ENCODE measurements around the gene MB21D2.

The MB21D2 gene

GRCh38 chr3:192833177-192833890, 84.3 kb downstream of the MB21D2 start:
- 81 to 86% methylated on average over 6 to 8 of the region's 9 CpGs for WGBS, 2 experiments (ENCODE audit: insufficient coverage in 2 of 2)
- Histone ChIP-seq H3K36me3 (ENCODE audit: control insufficient read depth, insufficient read depth, low read length) (no peaks in the 10 kb centered on the region), H3K4me1 (ENCODE audit: control insufficient read depth, insufficient read depth, low read length, poor library complexity, severe bottlenecking) (peaks cover 28% of the 10 kb centered on the region), H3K27ac (ENCODE audit: low read depth, low read length, severe bottlenecking) (peak overlapping the region; percentile 51), H3K9me3 (ENCODE audit: control insufficient read depth, low read length) (no peaks in the 10 kb centered on the region), H3K4me3 (ENCODE audit: extremely low read depth, insufficient read depth, low read length, poor library complexity, severe bottlenecking) (no peak overlapping the region)

GRCh38 chr3:192831801-192832347, 85.8 kb downstream of the MB21D2 start:
- WGBS, 2 experiments (ENCODE audit: insufficient coverage in 2 of 2), result 80% methylated on average over 1 of the region's 1 CpG; no CpG with 5 or more reads in 1 of the 2 experiments
- Histone ChIP-seq H3K27ac (ENCODE audit: low read depth, low read length, severe bottlenecking) (no peak overlapping the region), H3K9me3 (ENCODE audit: control insufficient read depth, low read length) (no peaks in the 10 kb centered on the region), H3K36me3 (ENCODE audit: control insufficient read depth, insufficient read depth, low read length) (no peaks in the 10 kb centered on the region), H3K4me1 (ENCODE audit: control insufficient read depth, insufficient read depth, low read length, poor library complexity, severe bottlenecking) (peaks cover 26% of the 10 kb centered on the region), H3K4me3 (ENCODE audit: extremely low read depth, insufficient read depth, low read length, poor library complexity, severe bottlenecking) (no peak overlapping the region)

GRCh38 chr3:192831111-192831644, 86.5 kb downstream of the MB21D2 start:
- H3K4me1 ChIP-seq (ENCODE audit: control insufficient read depth, insufficient read depth, low read length, poor library complexity, severe bottlenecking), result peaks cover 23% of the 10 kb centered on the region
- no peak overlapping the region for H3K27ac ChIP-seq (ENCODE audit: low read depth, low read length, severe bottlenecking)
- 91 to 95% methylated on average over 4 of the region's 6 CpGs for WGBS, 2 experiments (ENCODE audit: insufficient coverage in 2 of 2)
- no peak overlapping the region for H3K4me3 ChIP-seq (ENCODE audit: extremely low read depth, insufficient read depth, low read length, poor library complexity, severe bottlenecking)
- H3K9me3 ChIP-seq (ENCODE audit: control insufficient read depth, low read length), result no peaks in the 10 kb centered on the region
- H3K36me3 ChIP-seq (ENCODE audit: control insufficient read depth, insufficient read depth, low read length), result no peaks in the 10 kb centered on the region

- 82 to 87% methylated on average over 5 of the region's 7 CpGs for WGBS, 2 experiments (ENCODE audit: insufficient coverage in 2 of 2)
- Histone ChIP-seq H3K9me3 (ENCODE audit: control insufficient read depth, low read length) (no peaks in the 10 kb centered on the region), H3K4me3 (ENCODE audit: extremely low read depth, insufficient read depth, low read length, poor library complexity, severe bottlenecking) (no peak overlapping the region), H3K36me3 (ENCODE audit: control insufficient read depth, insufficient read depth, low read length) (no peaks in the 10 kb centered on the region), H3K27ac (ENCODE audit: low read depth, low read length, severe bottlenecking) (no peak overlapping the region), H3K4me1 (ENCODE audit: control insufficient read depth, insufficient read depth, low read length, poor library complexity, severe bottlenecking) (peaks cover 19% of the 10 kb centered on the region)
Observed at GRCh38 chr3:192830291-192831110, 87.2 kb downstream of the MB21D2 start.

GRCh38 chr3:192827863-192828594, 89.6 kb downstream of the MB21D2 start:
- no peak overlapping the region for H3K27ac ChIP-seq (ENCODE audit: low read depth, low read length, severe bottlenecking)

GRCh38 chr3:192827208-192827607, 90.4 kb downstream of the MB21D2 start:
- Histone ChIP-seq H3K4me1 (ENCODE audit: control insufficient read depth, insufficient read depth, low read length, poor library complexity, severe bottlenecking) (peaks cover 8% of the 10 kb centered on the region), H3K27ac (ENCODE audit: low read depth, low read length, severe bottlenecking) (no peak overlapping the region), H3K4me3 (ENCODE audit: extremely low read depth, insufficient read depth, low read length, poor library complexity, severe bottlenecking) (no peak overlapping the region), H3K9me3 (ENCODE audit: control insufficient read depth, low read length) (no peaks in the 10 kb centered on the region), H3K36me3 (ENCODE audit: control insufficient read depth, insufficient read depth, low read length) (no peaks in the 10 kb centered on the region)
- WGBS, 2 experiments (ENCODE audit: insufficient coverage in 2 of 2), result 40 to 80% methylated on average over 2 of the region's 4 CpGs

More at GRCh38 chr3:192827863-192828594, 89.6 kb downstream of the MB21D2 start:
- Histone ChIP-seq H3K4me3 (ENCODE audit: extremely low read depth, insufficient read depth, low read length, poor library complexity, severe bottlenecking) (no peak overlapping the region), H3K9me3 (ENCODE audit: control insufficient read depth, low read length) (no peaks in the 10 kb centered on the region), H3K4me1 (ENCODE audit: control insufficient read depth, insufficient read depth, low read length, poor library complexity, severe bottlenecking) (peaks cover 10% of the 10 kb centered on the region), H3K36me3 (ENCODE audit: control insufficient read depth, insufficient read depth, low read length) (no peaks in the 10 kb centered on the region)
- 90 to 92% methylated on average over 4 to 5 of the region's 7 CpGs for WGBS, 2 experiments (ENCODE audit: insufficient coverage in 2 of 2)

GRCh38 chr3:192826214-192827006, 91.2 kb downstream of the MB21D2 start:
- no peak overlapping the region for H3K27ac ChIP-seq (ENCODE audit: low read depth, low read length, severe bottlenecking)
- H3K36me3 ChIP-seq (ENCODE audit: control insufficient read depth, insufficient read depth, low read length), result no peaks in the 10 kb centered on the region
- H3K9me3 ChIP-seq (ENCODE audit: control insufficient read depth, low read length), result no peaks in the 10 kb centered on the region
- no peak overlapping the region for H3K4me3 ChIP-seq (ENCODE audit: extremely low read depth, insufficient read depth, low read length, poor library complexity, severe bottlenecking)
- WGBS, 2 experiments (ENCODE audit: insufficient coverage in 2 of 2), result 91 to 100% methylated on average over 2 to 3 of the region's 4 CpGs
- H3K4me1 ChIP-seq (ENCODE audit: control insufficient read depth, insufficient read depth, low read length, poor library complexity, severe bottlenecking), result peaks cover under 1% of the 10 kb centered on the region

GRCh38 chr3:192825657-192826200, 91.9 kb downstream of the MB21D2 start:
- no peaks in the 10 kb centered on the region for H3K36me3 ChIP-seq (ENCODE audit: control insufficient read depth, insufficient read depth, low read length)
- 93 to 100% methylated on average over 1 to 2 of the region's 2 CpGs for WGBS, 2 experiments (ENCODE audit: insufficient coverage in 2 of 2)
- no peaks in the 10 kb centered on the region for H3K4me1 ChIP-seq (ENCODE audit: control insufficient read depth, insufficient read depth, low read length, poor library complexity, severe bottlenecking)
- H3K4me3 ChIP-seq (ENCODE audit: extremely low read depth, insufficient read depth, low read length, poor library complexity, severe bottlenecking), result no peak overlapping the region
- no peak overlapping the region for H3K27ac ChIP-seq (ENCODE audit: low read depth, low read length, severe bottlenecking)
- H3K9me3 ChIP-seq (ENCODE audit: control insufficient read depth, low read length), result no peaks in the 10 kb centered on the region

- Histone ChIP-seq H3K4me3 (ENCODE audit: extremely low read depth, insufficient read depth, low read length, poor library complexity, severe bottlenecking) (no peak overlapping the region), H3K9me3 (ENCODE audit: control insufficient read depth, low read length) (no peaks in the 10 kb centered on the region), H3K27ac (ENCODE audit: low read depth, low read length, severe bottlenecking) (no peak overlapping the region), H3K36me3 (ENCODE audit: control insufficient read depth, insufficient read depth, low read length) (no peaks in the 10 kb centered on the region), H3K4me1 (ENCODE audit: control insufficient read depth, insufficient read depth, low read length, poor library complexity, severe bottlenecking) (no peaks in the 10 kb centered on the region)
- WGBS, 2 experiments (ENCODE audit: insufficient coverage in 2 of 2), result 75 to 100% methylated on average over 1 of the region's 1 CpG
Observed at GRCh38 chr3:192825216-192825615, 92.4 kb downstream of the MB21D2 start.

Data from mesodermal cell (in vitro differentiated cells).